Fibroblast of gingiva (primary cell): ENCODE results near the gene TEX35.

Experiments
- DNase-seq: peaks from one replicate; pipeline ENCODE4 v3.0.0-alpha.2; 2011; ENCODE audit warnings: low read depth

Gene TEX35

GRCh38 chr1:178512566-178513277 is at the start of gene TEX35:
TSS of gene TEX35 (plus strand) at chr1:178513109. CDS start at chr1:178513189, 80 bp downstream.
- no peak for DNase-seq

DNA sequence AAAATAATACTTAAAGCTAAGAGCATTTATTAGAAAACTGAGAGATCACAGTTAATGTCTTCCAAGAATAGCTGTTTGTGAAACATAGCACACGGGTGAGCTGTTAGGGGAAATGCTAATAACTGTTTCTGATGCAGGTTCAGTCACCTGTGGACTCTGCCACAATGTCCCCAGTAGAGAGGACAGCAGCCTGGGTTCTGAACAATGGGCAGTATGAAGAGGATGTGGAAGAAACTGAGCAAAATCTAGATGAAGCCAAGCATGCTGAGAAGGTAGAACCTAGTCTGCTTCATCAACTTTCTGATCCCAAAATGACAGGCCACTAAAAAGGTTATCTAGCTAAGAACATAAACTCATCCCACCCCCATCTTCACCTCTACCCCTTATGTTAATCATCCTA is 48.8 kb upstream of the TEX35 start:
- no peak for DNase-seq

DNA sequence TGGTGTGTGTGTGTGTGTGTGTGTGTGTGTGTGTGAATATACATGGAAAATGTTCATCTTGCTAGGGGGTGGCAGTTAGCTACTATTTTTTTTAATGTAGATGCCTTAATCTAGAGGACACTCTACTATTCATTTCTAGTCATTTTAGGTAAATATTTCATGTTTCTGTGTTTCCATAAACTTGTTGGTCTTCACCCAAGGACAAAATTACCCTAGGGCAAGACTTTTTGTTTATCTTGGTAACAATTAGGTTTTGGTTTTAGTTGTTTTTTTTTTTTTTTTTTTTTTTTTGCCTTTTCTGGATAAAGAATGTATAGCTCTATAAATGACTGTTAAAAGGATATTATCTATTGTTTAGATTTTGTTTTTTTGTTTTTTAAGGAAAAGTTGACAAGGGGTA is 48.3 kb upstream of the TEX35 start:
- peak; percentile 57 for DNase-seq

DNA sequence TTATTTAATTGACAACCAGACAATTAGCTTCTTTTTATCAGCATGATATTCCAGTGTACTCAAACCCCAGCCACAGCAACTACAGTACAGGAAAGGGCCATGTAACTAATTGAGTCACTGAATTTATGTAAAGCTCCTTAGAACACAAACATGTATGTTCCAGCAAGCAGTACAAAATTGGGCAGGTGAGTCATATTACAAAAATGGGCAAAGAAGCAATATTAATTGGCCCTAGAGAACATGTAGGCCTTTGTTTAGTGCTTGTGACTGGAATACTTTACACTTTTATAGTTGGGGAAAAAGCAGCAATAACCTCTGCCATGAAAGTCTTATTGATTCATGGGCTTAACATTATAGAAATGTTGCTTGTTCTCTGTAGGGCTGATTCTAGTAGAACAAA is 47.9 kb upstream of the TEX35 start:
- DNase-seq = peak; percentile 49

- no peak for DNase-seq
Observed at GRCh38 chr1:178467837-178468236, 45.1 kb upstream of the TEX35 start.

DNA sequence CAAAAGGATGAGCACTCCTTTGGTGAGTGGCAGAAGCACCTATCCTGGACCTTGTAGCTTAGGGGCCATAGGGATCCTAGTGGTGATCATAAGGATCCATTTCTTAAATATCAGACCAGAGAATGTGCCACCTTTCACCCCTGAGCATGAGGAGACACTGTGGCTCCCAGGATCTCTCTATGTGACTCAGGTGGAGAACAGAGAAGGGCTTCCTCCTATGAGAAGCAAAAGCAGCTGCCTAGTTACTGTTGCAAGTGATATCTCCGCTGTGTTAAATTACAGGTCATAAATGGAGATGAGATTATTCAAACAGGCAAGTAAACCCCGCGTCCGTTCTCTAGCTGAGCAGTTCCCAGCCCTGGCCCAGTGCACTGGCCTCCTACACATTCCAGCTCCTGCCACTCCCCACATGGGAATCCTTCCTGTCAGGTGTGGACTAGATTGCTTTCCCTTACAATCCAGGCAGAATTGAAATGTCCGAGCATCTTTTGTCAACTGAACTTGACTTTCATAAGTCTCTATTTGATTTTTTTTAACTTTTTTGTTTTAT is 42.4 kb upstream of the TEX35 start:
- no peak for DNase-seq

DNA sequence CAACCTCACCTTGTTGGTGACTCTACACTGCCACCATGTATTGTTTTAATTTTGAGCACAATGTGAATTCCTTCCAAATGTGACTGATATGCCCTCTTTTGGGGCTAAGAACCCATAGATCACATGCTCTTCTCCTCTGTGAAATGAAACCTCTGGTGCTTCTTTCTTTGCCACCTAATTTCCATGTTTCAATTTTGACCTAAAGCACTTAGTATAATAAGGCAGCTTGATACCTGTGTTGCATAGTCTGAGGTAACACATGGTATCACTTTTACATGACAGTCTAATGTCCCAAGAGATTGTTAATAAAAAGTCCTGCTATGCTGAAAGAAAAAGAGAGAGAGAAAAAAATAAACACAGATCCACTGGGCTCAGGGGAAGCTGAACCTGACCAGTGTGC is 40.4 kb upstream of the TEX35 start:
- no peak for DNase-seq

DNA sequence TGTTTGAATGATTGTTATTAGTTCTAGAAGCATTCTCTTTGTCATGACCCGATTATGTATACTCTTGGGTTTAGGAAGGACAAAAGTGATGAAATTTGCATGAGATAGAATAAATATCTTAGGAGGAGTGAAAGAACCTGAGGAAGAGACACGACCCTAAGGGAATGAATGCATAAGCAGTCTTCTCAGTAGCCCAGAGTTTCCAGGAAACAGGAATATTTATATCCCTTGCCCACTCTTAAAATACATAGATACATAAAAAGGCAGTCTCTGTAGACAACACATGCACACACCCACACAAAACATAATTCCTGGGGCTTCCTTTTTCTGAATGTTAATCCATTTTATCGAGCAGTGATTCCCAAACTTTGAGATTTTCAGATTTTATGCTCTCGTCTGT is 35.5 kb upstream of the TEX35 start:
- no peak for DNase-seq

GRCh38 chr1:178477841-178478240 is 35.1 kb upstream of the TEX35 start:
- DNase-seq = no peak

DNA sequence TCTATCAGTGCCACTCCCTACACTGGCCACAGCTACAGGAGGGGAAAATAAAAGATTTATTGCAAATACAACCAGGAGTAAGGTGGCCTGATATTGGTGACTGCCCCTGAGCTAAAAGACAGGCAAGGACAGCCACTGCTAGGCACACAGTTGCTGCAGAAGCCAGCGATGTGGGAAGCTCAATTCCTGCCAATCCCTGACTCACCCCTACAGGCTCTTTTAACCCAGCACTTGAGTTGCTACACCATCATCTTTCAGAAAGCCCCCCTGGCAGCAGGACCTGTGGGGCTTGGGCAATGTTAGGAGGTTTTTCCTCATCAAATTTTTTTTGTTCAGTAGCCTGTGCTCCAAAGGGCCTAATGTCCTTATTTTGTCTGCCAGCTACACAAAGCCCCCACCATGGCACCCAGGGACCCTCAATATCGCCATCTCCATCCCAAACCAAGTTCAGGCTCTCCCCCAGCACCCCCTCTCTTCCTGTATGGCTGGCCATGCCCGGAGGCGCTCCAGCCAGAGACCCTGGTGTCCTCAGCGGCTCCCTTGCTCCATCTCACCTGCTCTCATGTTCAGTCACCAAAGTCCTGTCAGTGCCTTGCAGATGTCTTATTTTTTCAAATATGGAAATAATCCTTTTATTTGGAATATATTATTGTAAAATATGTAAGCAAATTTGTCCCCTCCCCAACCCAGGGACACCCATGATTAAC is 29.5 kb upstream of the TEX35 start:
- DNase-seq = no peak

DNA sequence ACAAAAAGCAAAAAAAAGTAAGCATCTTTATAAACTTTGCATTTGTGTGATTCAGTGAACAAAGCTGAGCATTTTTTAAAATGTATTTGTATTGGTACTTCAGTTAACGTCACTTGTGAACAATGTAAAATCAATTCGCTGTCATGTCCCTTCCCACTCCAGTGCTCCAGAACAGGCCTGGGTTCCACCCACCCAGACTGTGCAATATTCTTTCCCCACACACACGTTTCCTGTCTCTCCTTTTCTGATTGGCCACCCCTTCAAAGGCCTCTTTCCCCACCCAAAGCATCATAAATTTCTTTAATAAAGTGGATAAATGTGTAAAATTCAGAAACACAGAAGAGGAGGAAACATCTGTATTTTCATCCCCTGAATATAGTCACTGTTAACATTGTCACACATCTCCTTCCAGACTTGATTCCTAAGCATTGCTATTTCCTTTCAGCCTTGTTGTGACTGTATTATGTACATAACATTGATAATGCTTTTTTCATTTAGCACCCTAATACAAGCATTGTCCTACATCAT is 28.1 kb upstream of the TEX35 start:
- no peak for DNase-seq

GRCh38 chr1:178485541-178485981 is 27.3 kb upstream of the TEX35 start:
- no peak for DNase-seq

GRCh38 chr1:178486100-178487069 is 26.5 kb upstream of the TEX35 start:
- DNase-seq = no peak

GRCh38 chr1:178487070-178487615 is 25.8 kb upstream of the TEX35 start:
- no peak for DNase-seq

DNA sequence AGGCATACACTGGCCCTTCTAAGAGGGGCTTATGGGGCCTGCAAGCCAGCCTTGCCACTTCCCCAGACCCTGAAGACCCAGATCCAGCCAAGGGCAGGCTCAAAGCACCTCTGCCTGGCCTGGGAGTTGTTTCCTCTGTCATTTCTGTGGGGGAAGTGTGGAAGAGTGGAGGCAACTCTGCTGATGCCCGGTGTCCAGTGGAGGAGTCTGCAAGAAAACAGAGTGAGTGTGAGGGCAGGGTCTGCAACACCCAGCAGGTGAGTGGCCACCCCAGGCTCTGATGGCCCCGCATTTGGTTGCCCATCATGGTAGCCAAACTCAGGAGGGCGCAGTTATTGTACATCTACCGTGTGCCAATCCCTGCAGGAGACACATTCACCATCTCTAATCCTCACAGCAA is 24.5 kb upstream of the TEX35 start:
- DNase-seq = no peak

- no peak for DNase-seq
Observed at GRCh38 chr1:178489399-178489798, 23.5 kb upstream of the TEX35 start.

DNA sequence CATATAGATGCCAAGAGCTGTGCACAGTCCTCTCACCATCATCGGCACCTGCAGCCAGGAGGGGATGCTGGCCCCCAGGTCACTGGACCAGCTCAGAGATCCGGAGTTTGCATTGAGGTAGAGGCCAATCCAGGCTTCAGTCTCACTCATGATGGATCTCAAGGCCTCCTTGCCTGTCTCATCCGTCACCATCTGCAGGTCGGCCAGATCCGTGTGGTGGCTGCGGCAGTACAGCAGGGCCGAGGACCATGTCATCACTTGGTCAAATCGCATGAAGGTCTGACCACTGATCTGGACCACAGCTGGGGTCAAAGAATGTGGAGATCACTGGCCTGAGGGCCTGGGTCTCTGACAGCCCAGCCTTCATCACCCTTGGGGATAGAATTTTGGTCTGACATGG is 22.8 kb upstream of the TEX35 start:
- no peak for DNase-seq

DNA sequence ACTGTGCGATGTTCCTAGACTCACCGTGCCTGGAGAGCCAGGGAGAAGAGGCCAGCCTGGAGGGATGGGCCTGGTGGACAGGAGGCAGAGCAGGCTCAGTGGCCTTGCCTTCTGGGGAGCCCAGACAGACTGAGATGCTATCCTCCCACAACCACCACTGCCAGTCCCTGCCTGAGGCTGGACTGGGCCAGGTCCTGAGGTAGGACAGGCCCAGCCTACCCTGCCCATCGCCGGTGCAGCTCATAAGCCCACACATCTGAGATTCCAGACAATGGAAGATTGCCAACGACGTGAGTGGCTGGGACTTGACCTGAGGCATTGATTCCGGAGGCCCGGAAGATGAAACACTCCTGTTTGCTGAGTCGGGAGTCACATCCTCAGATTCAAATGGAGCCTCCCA is 21.9 kb upstream of the TEX35 start:
- no peak for DNase-seq

- DNase-seq = no peak
Observed at GRCh38 chr1:178491721-178492120, 21.2 kb upstream of the TEX35 start.

- DNase-seq = no peak
Observed at GRCh38 chr1:178492341-178492740, 20.6 kb upstream of the TEX35 start.

DNA sequence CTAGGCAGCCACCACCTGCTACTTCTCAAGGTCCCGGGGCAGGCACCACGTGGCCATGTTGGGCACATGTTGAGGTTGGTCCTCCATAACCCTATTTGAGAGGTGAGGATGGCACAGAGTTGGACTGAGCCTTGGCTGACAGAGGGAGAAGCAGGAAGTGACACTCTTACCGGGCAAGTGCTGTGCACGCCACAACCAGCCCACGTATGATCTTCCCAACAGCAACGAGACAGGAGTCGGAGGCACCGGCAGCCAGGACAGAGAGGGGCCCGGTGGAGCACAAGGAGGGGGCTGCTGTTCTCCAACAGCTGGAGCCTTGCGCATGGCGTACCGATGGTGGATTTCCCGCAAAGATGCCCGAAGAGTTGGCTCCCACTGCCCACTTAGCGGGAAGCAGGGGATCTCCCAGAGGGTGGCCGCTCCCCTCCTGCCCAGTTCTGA is 19.6 kb upstream of the TEX35 start:
- DNase-seq = no peak

GRCh38 chr1:178494569-178494971 is 18.3 kb upstream of the TEX35 start:
- DNase-seq = no peak
